ENCODE measurements around the gene NISCH.

The NISCH gene

DNA sequence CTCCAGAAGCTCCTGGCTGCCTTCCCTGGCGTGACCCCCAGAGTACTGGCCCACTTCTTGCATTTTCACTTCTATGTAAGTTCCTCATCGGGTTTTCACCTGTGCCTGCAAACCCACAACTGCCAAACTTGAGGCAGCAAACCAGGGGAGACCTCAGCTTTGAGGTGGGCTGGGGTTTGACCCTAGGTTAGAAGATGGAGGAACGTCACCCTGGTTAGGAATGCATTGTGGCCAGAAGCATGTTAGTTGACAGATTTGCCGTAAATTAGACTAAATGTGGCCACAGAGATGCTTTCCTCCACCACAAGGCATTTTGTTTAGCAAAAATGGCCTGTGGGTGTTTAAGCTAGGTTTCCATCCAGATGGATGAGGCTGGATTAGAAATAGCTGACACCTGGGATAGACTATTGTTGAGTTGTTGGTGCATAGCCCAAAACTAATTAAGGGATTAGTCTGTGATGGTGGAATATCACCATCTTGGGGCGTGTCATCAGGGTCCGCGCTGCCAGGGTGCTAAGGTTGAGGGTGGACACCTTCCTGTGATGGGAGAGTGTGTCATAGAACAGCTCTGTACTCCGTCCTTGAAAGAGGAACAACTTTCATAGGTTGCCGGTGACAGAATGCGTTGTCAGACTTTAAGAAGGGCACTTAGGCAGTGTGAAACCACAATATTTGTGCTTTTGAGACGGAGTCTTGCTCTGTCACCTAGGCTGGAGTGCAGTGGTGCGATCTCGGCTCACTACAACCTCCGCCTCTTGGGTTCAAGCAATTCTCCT, 3.6 kb downstream of the NISCH start:
- H3K9me2 ChIP-seq (replicated peaks; ENCODE audit: insufficient read depth, low read length) = no peaks in the 10 kb centered on the region
- H3K27me3 ChIP-seq (ENCODE audit: low read length) = no peaks in the 10 kb centered on the region
- H3K79me2 ChIP-seq (ENCODE audit: insufficient read depth, low read length) = peaks cover 14% of the 10 kb centered on the region
- H3K36me3 ChIP-seq (ENCODE audit: low read length) = peaks cover 3% of the 10 kb centered on the region; the same call in 1 of the 2 replicates
- H3K4me2 ChIP-seq (ENCODE audit: low read depth, low read length, poor library complexity, severe bottlenecking) = no peak overlapping the region
- H3K9ac ChIP-seq (ENCODE audit: low read length) = no peak overlapping the region
- no peaks in the 10 kb centered on the region for H3K9me3 ChIP-seq (ENCODE audit: insufficient read depth, low read length)
- no peak overlapping the region for H3K4me3 ChIP-seq (ENCODE audit: insufficient read depth, low read length, poor library complexity, severe bottlenecking)
- peaks cover 10% of the 10 kb centered on the region; the same call in 1 of the 2 replicates for H3F3A ChIP-seq (ENCODE audit: insufficient read depth)
- no peak overlapping the region for H2AFZ ChIP-seq (ENCODE audit: low read depth, low read length, severe bottlenecking)
- TF ChIP-seq, protein P1, sequence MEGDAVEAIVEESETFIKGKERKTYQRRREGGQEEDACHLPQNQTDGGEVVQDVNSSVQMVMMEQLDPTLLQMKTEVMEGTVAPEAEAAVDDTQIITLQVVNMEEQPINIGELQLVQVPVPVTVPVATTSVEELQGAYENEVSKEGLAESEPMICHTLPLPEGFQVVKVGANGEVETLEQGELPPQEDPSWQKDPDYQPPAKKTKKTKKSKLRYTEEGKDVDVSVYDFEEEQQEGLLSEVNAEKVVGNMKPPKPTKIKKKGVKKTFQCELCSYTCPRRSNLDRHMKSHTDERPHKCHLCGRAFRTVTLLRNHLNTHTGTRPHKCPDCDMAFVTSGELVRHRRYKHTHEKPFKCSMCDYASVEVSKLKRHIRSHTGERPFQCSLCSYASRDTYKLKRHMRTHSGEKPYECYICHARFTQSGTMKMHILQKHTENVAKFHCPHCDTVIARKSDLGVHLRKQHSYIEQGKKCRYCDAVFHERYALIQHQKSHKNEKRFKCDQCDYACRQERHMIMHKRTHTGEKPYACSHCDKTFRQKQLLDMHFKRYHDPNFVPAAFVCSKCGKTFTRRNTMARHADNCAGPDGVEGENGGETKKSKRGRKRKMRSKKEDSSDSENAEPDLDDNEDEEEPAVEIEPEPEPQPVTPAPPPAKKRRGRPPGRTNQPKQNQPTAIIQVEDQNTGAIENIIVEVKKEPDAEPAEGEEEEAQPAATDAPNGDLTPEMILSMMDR (IDR thresholded peaks at IDR 0.05; ENCODE audit: insufficient read depth, low read length, poor library complexity, severe bottlenecking) = no peak
- no peak for TF ChIP-seq EZH2phosphoT487 (conservative IDR thresholded peaks at IDR 0.05; ENCODE audit: low read length)
- no peaks in the 10 kb centered on the region for H4K20me1 ChIP-seq (ENCODE audit: low read depth, low read length)
- no peak overlapping the region for H3K27ac ChIP-seq (ENCODE audit: low read depth, low read length)

DNA sequence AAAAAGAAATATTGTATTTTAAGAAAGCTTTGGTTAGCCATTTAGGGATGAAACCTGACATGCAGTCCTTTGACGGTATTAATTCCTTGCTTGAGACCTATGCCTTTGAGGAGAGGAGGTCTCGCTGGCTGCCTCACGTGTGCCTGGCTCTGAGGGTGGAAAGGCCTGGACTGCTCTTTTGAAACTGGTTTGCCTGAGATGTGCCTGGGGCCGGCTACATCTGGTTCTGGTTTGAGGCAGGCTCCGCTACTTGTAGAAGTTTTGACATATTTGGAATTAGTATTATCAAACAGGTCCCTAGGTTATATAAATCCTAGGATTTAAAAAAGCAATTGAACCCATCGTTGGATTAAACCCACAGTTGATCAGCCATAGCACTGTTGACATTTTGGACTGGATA, 6.5 kb downstream of the NISCH start:
- H3K36me3 ChIP-seq (ENCODE audit: low read length) = peaks cover 3% of the 10 kb centered on the region; the same call in 1 of the 2 replicates
- no peaks in the 10 kb centered on the region for H3K9me2 ChIP-seq (replicated peaks; ENCODE audit: insufficient read depth, low read length)
- no peaks in the 10 kb centered on the region for H3K27me3 ChIP-seq (ENCODE audit: low read length)
- H3K4me3 ChIP-seq (ENCODE audit: insufficient read depth, low read length, poor library complexity, severe bottlenecking) = no peak overlapping the region
- TF ChIP-seq, protein P1 (IDR thresholded peaks at IDR 0.05; ENCODE audit: insufficient read depth, low read length, poor library complexity, severe bottlenecking) = no peak
- TF ChIP-seq EZH2phosphoT487 (conservative IDR thresholded peaks at IDR 0.05; ENCODE audit: low read length) = no peak
- no peak overlapping the region for H3K9ac ChIP-seq (ENCODE audit: low read length)
- H3K27ac ChIP-seq (ENCODE audit: low read depth, low read length) = no peak overlapping the region
- H3K79me2 ChIP-seq (ENCODE audit: insufficient read depth, low read length) = peaks cover 4% of the 10 kb centered on the region
- peaks cover 5% of the 10 kb centered on the region; the same call in 1 of the 2 replicates for H3F3A ChIP-seq (ENCODE audit: insufficient read depth)
- H2AFZ ChIP-seq (ENCODE audit: low read depth, low read length, severe bottlenecking) = no peak overlapping the region
- no peaks in the 10 kb centered on the region for H3K9me3 ChIP-seq (ENCODE audit: insufficient read depth, low read length)
- H4K20me1 ChIP-seq (ENCODE audit: low read depth, low read length) = no peaks in the 10 kb centered on the region
- no peak overlapping the region for H3K4me2 ChIP-seq (ENCODE audit: low read depth, low read length, poor library complexity, severe bottlenecking)

DNA sequence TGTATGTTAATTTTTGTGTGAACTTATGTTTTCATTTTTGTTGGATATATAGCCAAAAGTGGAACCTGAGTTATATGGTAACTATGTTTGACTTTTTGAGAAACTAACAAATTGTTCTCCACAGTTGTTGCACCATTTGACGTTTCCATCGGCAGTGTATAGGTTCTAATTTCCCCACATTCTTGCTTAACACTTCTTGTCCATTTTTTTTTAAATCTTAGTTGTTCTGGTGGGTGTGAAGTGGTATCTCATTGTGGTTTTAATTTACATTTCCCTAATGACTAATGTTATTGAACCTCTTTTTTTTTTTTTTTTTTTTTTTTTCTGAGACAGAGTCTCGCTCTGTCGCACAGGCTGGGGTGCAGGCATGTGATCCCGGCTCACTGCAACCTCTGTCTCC, 8.0 kb downstream of the NISCH start:
- TF ChIP-seq, protein P1 (IDR thresholded peaks at IDR 0.05; ENCODE audit: insufficient read depth, low read length, poor library complexity, severe bottlenecking) = no peak
- TF ChIP-seq EZH2phosphoT487 (conservative IDR thresholded peaks at IDR 0.05; ENCODE audit: low read length) = no peak
- Histone ChIP-seq H3K27ac (ENCODE audit: low read depth, low read length) (no peak overlapping the region), H3F3A (ENCODE audit: insufficient read depth) (no peaks in the 10 kb centered on the region), H2AFZ (ENCODE audit: low read depth, low read length, severe bottlenecking) (no peak overlapping the region), H3K4me3 (ENCODE audit: insufficient read depth, low read length, poor library complexity, severe bottlenecking) (no peak overlapping the region), H3K9me3 (ENCODE audit: insufficient read depth, low read length) (no peaks in the 10 kb centered on the region), H3K36me3 (ENCODE audit: low read length) (peaks cover 3% of the 10 kb centered on the region; the same call in 1 of the 2 replicates), H3K9ac (ENCODE audit: low read length) (no peak overlapping the region), H3K27me3 (ENCODE audit: low read length) (no peaks in the 10 kb centered on the region), H3K79me2 (ENCODE audit: insufficient read depth, low read length) (peaks cover 4% of the 10 kb centered on the region), H3K4me2 (ENCODE audit: low read depth, low read length, poor library complexity, severe bottlenecking) (no peak overlapping the region), H3K9me2 (replicated peaks; ENCODE audit: insufficient read depth, low read length) (no peaks in the 10 kb centered on the region), H4K20me1 (ENCODE audit: low read depth, low read length) (no peaks in the 10 kb centered on the region)

All from SU-DHL-6 (cell line).